Stimulated activated CD8-positive, alpha-beta memory T cell treated with anti-CD3 and anti-CD28 coated beads, Interleukin-7, amount 100 ng/mL, for 1 hour (primary cell): ENCODE results near the gene ULK4.

Source experiments
- DNase-seq, 2 donors: peaks; one replicate each; pipeline ENCODE4 v3.0.0-alpha.2; 2020; ENCODE audit warnings: low read depth in 2 of 2

The ULK4 gene

GRCh38 chr3:41222012-41222411 lies 739.9 kb downstream of the ULK4 start:
- no peak for DNase-seq

GRCh38 chr3:41220906-41221677 lies 740.8 kb downstream of the ULK4 start:
- DNase-seq = no peak

GRCh38 chr3:41219424-41219823 lies 742.5 kb downstream of the ULK4 start:
- no peak for DNase-seq

- no peak for DNase-seq
Observed at GRCh38 chr3:41216993-41217392, 744.9 kb downstream of the ULK4 start.

GRCh38 chr3:41216422-41216821 lies 745.5 kb downstream of the ULK4 start:
- no peak for DNase-seq

GRCh38 chr3:41213588-41213987 lies 748.3 kb downstream of the ULK4 start:
- DNase-seq = no peak

GRCh38 chr3:41212088-41212487 lies 749.8 kb downstream of the ULK4 start:
- no peak for DNase-seq

GRCh38 chr3:41210966-41211365 lies 750.9 kb downstream of the ULK4 start:
- no peak for DNase-seq

GRCh38 chr3:41209646-41210045 lies 752.3 kb downstream of the ULK4 start:
- no peak for DNase-seq

- DNase-seq = no peak
Observed at GRCh38 chr3:41208507-41209220, 753.2 kb downstream of the ULK4 start.

- no peak for DNase-seq
Observed at GRCh38 chr3:41207355-41207754, 754.5 kb downstream of the ULK4 start.

- no peak for DNase-seq
Observed at GRCh38 chr3:41205591-41205990, 756.3 kb downstream of the ULK4 start.

- DNase-seq = no peak
Observed at GRCh38 chr3:41204369-41204768, 757.5 kb downstream of the ULK4 start.

GRCh38 chr3:41202834-41203345 lies 759.0 kb downstream of the ULK4 start:
- no peak for DNase-seq

GRCh38 chr3:41202075-41202833 lies 759.6 kb downstream of the ULK4 start:
- DNase-seq = no peak

GRCh38 chr3:41200669-41201021 lies 761.3 kb downstream of the ULK4 start:
- DNase-seq = no peak

GRCh38 chr3:41199866-41200668 lies 761.8 kb downstream of the ULK4 start:
- peak in 1 of 2 donors; percentile 16 for DNase-seq

- peak; percentile 81 to 88 for DNase-seq
Observed at GRCh38 chr3:41198950-41199865, 762.7 kb downstream of the ULK4 start, which contains the start of gene CTNNB1. Gene CTNNB1 (plus strand): TSS chr3:41199505. CDS start chr3:41224069, 24,564 bp downstream.

- peak in 1 of 2 donors; percentile 3 for DNase-seq
Observed at GRCh38 chr3:41198526-41198925, 763.4 kb downstream of the ULK4 start.

- no peak for DNase-seq
Observed at GRCh38 chr3:41198046-41198445, 763.9 kb downstream of the ULK4 start.
